ELF-1 (cell line): ENCODE measurements around the gene DENND2D.

ENCODE experiments used
- DNase-seq: peaks from one replicate; pipeline ENCODE4 v3.0.0-alpha.2; 2016; ENCODE audit warnings: low read depth, low spot score

DENND2D gene

DNA sequence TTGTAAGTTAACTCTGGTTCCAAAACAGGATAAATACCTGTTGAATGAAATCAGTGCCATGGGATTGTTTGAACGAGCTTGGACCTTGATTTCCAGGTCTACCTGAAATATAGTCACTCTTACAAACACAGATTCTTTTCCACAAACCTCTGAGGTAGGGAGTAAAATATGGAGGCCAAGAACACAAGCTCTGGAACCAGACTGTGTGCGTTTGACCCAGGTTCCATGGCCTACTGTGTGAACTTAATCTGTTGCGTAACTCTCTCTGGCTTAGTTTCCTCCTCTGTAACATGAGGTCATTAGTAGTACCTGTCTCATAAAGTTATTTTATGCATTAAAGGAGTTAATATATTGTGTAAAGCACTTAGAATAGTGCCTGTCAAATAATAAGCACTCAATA, 25.1 kb downstream of the DENND2D start:
- no peak for DNase-seq

DNA sequence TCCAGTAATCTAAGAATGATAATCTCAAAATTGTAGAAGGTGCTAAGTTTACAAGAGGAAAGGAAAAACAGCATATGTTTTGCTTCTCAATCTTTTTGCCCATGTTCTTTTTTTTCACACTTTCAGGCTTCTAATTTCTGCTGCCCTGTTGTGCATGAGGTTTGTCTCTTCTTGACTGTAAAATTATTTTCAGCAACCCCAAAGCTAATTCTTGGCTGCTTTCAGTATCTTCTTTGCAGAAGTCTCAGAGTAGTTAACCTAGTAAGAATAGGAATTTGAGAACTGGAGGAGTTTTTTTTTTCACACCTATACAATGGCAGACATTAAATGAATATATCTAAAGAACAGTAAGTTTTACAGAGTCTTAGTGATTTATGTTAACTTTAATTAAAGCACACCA, 26.4 kb downstream of the DENND2D start:
- no peak for DNase-seq

DNA sequence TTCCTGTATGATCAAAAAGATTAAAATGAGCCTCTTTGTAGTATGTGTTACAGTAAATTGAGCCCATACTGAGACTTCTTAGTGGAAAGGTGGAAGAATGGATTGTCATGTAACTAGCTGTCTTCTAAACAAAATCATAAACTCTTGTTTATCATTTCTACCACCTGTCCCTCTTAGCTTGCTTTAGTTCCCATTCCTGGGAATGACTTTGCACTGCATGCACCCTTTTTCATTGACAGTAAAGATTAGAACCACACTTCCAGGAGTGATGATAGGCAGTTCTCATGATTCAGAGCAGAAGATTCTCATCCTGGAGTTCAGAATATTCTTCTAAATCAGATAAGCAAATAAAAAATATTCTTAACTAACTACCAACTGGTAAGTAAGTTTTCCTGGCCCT, 28.0 kb downstream of the DENND2D start:
- no peak for DNase-seq

DNA sequence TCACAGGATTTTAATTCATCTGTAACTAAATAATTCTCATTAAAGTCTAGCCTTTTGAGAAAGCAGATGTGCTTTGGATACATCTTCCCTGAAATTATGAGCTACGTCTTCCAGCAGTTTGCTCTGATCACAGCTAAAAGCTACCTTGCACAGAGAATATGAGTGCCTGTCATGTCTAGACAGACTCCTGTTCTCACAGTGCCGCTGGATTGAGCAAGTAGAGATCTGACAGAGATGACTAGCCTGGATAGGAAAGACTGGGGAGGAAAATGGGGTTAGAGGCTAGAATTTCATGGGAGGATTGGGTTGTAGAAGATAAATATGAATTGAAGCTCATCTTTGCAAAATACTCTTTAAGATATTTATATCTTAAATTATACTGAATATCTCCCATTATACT, 36.3 kb downstream of the DENND2D start:
- DNase-seq = no peak

DNA sequence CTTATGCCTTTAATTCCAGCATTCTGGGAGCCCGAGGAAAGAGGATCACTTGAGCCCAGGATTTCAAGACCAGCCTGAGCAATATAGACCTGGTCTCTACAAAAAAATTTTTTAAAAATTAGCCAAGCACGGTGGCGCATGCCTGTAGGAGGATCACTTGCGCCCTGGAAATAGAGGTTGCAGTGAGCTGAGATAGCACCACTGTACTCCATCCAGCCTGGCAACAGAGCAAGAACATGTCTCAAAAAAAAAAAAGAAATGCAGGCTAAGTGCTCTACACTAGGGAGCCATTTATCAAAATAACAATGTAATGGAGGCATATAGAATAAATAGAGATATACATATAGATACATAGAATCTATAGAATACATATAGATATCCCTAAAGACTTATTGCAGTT, 37.1 kb downstream of the DENND2D start:
- no peak for DNase-seq

DNA sequence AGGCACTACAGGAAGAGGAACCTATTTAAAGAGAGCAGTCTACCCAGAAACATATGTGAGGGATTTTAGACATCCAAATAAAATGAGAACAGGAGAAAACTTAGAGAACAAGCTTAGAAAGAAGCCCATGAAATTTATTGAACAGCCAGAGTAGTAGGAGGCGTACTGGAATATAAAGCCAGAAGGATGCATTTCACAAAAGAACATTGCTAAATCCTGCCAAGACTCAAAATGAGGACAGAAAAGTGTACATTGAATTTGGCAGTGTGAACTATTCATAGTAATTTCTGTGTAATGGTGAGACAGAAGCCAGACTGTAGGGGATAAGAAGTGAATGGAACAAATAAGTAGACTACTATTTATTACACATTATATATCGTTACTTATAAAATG, 38.0 kb downstream of the DENND2D start:
- DNase-seq = no peak

DNA sequence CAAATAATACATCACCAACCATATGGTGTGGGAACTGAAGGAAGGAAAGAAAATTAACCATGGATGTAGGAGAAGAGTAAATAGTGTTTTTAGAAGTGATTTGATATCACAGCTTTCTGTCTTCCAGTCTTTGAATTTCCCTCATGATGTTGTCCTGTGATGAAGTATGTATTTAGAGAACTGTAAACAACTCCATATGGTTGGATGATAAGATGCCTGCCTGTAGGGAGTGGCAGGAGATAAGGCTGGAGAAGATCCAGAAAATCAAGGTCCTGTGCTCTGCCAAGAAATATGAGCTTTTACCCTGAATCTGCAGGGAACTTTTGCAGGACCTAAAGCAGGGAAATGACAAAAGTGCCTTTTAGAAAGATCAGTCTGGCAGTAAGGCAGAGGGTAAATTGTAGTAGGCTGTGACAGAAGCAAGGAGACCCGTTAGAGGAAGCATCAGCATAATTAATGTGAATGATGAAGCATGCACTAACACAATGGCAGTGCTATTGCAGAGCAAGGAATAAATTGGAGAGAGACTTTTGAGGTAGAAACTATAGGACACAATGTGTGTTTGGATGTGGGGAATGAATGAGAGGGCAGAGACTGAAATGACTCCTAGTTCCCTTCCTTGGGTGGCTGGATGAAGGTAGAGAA, 38.5 kb downstream of the DENND2D start:
- DNase-seq = no peak

DNA sequence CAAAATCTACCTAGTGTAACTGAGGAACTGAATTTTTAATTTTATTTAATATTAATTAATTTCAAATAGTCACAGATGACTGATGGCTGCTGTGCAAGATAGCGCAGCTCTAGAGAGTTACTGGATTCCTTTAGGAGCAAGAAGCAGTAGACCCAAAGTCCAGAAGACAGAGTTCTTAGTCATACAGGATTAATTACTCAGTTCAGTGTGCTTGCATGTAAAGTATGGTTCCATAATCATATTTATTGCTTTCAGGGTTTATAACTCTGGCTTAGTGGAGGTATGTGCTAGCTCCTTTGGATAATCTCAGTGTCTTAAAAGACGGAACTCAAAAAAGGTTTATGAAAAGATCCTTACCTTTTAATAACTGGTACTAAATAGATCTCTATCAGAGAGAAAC, 43.0 kb downstream of the DENND2D start:
- no peak for DNase-seq

DNA sequence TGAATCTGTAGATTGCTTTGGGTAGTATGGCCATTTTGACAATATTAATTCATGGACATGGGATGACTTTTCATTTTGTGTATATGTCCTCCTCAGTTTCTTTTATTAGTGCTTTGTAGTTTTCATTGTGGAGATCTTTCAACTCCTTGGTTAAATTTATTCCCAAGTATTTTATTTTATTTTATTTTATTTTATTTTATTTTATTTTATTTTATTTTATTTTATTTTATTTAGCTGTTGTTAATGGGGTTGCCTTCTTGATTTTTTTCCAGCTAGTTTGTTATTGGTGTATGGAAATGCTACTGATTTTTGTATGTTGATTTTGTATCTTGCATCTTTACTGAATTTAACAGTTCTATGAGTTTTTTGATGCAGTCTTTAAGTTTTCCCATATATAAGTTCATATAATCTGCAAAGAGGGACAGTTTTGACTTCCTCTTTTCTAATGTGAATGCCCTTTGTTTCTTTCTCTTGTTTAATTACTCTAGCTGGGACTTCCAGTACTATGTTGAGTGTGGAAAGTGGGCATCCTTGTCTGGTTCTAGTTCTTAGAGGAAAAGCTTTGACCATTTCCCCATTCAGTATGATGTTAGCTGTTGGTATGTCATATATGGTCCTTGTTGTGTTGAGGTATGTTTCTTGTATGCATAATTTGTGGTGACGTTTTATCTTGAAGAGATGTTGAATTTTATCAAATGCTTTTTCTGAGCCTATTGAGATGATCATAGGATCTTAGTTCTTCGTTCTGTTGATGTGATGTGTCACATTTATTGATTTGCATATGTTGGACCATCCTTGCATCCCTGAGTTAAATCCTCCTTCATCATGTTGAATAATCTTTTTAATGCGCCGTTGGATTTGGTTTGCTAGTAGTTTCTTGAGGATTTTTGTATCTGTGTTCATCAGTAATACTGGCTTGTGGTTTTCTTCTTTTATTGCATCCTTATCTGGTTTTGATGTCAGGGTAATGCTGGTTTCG, 46.1 kb downstream of the DENND2D start:
- DNase-seq = no peak

DNA sequence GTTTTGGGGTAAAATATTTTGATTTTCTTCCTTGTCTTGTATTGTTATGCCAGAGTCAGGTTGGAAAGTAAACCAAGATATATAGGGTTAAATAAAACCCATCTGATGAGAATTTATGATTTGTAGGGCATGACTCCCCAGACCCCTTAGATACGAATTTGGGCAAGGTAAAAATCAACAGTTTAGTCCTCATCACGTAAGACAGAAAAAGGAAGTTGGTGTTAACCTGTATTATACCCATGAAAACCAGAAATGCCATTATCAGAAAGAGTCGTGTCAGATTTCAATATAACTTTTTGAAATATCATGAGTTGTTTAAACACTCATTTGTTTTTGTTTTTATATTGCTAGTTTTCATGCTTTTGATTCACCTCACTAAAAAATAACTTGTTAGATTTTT, 48.6 kb downstream of the DENND2D start:
- DNase-seq = no peak

DNA sequence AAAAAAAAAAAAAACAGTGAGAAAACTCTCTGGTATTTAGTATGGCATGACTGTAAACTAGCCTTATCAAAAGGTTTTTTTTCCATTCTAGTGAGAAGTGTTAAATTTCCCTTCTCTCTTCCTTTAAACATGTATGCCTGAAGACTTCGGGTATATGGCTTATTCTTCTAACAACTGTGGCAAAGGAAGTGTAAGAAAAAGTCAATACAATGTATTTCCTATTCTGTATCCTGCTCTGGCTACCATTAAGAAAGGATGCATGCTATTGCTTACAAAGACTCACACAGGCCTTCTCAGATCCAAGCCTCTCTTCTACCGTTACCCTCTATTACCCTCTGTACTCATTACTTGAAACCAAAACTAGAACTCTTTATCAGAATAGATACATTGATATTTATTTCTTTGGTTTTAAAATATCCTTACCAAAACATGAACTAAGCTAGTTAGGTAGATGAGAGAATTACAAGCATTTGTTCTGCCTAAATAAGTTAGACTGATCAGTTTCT, 52.0 kb downstream of the DENND2D start:
- no peak for DNase-seq

DNA sequence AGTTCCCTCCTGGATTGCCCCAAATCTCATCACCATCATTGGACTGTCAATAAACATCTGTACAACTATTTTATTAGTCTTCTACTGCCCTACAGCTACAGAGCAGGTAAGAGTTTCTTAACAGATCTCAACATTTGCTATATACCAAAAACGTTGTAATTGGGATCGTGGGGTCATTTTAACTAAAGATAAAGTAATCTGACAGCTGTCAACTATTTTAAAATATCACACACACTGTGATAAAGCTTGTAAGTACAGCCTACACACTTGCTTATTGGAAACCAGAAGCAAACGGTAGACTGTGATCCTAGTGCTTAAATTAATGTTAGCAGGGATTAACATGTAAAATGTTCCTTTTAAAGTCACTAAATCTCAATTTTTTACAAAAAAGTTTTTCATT, 52.5 kb downstream of the DENND2D start:
- DNase-seq = no peak

DNA sequence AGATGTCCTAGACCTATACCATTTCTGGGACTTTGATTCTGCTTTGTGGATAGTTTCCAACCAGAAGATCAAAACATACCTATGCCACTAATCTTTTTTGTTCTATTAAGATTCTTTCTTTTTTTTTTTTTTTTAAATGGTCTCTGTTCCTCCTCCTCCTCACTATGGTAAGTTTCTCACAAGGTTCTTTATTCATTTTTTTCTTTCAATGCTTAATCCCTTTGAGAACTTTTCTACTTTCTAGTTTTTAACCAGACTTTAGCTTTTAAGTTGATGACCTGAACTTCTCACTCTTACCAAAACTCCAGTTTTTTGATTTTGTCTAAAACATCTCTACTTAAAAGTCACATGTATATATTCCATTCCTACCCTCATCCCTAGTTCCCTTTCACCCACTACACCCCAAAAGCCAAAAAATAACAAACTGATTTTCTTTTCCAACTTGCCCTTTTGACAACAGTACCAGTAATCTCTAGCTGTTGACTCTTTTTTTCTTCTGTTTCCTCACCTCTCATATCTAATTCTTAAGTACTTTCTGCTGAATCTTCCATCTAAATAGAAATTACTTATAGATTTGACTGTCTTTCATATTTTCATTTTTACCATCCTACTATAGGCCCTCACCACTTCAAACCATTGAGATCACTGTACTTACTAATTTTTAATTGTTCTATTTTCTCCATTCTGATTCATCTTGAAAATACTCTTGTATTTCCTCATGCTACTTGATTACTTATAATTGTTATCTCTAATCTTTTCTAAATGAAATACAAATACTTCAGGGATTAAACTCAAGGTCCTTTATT, 54.3 kb downstream of the DENND2D start:
- DNase-seq = no peak

DNA sequence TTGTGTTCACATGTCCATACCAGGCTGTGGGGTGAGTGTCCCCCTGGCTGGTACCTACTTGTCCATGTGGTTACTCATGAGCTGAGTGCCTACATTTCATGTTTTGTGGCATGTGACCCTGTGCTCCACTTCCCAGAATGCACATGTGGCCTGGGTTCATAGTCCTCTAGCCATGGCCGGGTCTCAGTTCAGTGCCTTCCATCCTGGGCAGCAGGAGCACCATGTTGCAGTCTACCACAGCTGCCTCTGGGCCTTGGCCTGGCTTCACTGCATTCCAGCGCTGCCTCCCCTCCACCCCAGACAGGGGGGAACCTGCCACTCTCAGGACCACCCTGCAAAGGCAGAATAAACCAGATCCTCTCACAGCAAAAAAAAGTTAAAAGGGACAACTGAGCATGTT, 54.9 kb downstream of the DENND2D start:
- DNase-seq = peak; percentile 2

DNA sequence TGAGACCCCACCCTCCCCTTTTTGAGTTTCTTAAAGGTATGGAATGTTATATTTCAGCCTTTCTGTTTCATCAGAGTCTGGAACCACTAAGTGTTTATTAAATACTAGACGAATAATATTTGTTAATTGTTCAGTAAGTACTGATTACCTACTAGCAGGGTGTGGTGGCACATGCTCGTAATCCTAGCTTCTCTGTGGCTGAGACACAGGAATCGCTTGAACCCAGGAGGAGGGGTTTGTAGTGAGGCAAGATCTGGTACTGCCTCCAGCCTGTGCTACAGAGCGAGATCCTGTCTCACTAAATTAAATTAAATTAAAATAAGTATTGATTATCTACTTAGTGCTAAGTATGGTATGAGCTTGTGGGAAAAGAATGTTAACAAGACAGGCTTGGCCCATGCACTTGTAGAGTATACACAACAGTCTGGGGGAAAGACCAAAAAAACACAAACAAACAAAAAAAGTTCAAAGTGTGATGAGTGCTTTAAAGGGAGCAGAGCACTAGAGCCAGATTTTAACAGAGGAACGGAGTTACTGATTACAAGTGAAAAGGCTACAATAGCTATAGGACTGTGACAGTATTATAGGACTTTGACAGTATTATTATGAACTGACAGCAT, 58.0 kb downstream of the DENND2D start:
- peak; percentile 6 for DNase-seq

DNA sequence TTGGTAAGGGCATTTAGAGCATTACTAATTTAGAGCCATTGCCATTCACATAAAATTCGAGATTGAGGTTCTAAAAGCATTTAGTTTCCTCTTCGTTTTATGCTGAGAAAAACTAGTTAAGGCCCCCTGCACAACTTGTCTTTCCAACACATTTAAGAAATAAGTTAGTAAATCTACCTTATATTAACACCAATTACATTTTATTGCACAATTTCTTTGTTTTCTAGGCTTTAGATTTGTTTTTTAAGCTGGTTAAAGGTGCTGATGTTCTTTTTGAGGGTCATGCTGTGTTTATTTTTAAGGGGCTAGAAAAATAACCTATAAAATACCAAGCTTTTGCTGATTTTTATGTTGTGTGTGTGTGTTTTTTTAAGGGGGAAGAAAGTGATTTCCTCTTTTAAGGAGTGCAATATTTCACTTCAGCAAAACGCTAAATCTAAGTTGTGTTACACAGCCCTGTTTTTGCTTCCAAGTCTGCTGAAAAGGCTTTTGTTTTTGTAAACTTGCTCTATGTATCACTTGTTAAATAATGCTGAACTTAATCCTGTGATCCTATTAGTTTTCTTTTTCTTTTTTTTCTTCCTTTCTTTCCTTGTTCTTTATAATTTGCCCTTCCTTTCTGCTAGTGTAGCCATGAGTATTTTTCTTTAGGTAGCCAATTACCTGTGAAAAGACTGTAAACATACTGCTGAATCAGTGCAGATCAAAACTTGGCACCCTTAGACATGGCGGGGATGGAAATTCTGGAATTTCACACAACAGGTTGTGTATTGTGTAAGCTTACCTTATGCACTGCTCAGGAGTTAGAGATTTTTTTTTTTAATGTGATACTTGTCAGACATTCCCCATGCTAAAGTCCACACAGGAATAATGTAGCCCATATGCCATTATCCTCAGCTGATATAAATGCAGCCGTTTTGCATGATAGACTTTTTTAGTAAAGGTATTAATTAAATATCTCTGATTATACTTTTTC, 58.9 kb downstream of the DENND2D start:
- no peak for DNase-seq

DNA sequence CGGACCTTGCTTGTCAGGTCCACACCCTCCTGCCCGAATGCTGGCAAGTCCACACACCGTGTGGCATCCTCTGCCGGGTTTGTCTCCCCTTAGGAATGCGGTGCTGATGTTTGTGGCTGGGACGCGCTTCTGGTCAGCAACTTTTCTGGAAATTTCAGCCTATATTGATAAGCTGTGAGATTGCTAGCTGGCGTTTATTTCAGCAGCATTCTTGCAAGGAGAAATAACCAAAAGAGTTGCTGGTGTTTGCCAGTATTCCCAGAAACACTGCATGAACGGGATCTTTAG, 59.8 kb downstream of the DENND2D start:
- DNase-seq = peak; percentile 70

DNA sequence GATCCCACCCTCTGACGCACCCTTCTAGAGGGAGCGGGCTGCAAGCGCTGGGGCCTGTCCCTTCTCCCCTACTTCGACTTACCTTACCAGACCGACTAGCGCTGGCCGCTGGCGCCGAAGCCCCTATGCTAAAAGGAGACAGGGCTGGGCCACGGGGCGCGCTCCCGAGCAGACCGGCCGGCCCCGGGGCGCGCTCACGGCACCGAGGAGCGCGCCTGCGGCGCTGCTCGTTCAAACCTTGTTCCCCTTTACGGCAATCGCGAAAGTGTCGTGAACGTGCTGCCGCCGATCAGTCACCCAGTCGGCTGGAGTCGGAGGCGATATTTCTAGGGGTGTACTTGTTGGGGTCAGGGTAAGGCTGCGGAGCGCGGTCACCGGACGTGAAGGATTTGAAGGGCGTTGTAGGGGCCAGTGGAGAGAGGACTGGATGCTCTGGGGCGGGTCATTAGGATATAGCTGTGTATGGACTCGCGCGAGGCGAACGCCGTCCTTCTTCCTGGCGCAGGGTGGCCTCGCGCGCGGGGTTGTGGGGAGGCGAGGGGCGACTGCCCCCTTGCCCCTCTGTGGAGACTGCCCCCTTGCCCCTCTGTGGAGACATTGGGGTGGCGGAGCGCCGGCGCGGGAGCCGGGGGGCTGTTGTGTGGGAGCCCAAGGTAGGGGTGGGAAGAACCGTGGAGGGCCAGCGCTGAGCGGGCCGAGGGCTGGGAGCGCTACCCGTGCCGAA, 60.3 kb downstream of the DENND2D start, which contains the start of the genes CEPT1 and DRAM2:
Gene CEPT1, plus strand, starts transcription at position 268 of the 724 bp plus-strand sequence. CDS start 7,492 bp downstream, outside the sequence.
Gene DRAM2, minus strand, starts transcription at position 138 of the 724 bp plus-strand sequence. CDS start 8,539 bp downstream, outside the sequence.
- peak; percentile 98 for DNase-seq

DNA sequence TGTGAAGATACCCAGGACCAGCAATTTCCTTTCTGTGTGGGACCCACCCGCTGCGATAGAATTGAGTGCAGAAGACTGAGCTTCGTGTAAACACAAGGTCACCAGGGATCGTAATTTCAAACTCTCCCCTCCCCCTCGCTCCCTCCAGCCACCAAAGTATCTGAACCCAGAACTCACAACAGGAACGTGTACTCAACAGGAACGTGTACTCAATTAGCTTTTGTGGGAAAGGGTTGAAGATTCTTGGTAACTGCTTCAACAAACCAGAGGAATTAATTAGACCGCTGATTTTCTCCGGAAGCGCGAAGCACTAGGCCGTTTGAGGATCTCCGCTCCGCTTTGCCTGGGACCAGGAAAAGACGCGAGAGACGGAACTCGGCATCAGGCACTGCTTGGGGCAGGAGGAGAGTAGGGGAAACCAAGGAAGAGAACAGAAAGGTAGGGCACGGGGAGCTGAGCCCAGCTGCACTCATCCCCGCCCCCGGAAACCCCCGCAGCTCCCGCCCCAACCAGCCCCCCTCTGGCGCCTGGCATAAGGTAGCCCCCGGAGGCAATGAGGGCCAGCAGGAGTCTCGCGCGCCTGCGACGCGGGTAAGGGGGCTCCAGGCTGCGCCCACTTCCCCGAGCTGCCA, 61.0 kb downstream of the DENND2D start:
- DNase-seq = peak; percentile 77
